GM12892 (cell line): ENCODE measurements around the gene LRP1-AS.

ENCODE experiments used
- POLR2A ChIP-seq: IDR thresholded peaks from 2 replicates; pipeline ENCODE4 v1.6.1; 2011; ENCODE audit warnings: low read depth, low read length, control low read depth
- POLR2AphosphoS5 ChIP-seq: IDR thresholded peaks from 2 replicates; pipeline ENCODE4 v1.6.1; 2011; ENCODE audit warnings: low read depth, low read length, control low read depth

- TF ChIP-seq POLR2A (no peak), POLR2AphosphoS5 (no peak)
Observed at GRCh38 chr12:57153415-57153997, 6.1 kb upstream of the LRP1-AS start.
